Superior temporal gyrus (tissue), 1 donor: Measurements from ENCODE around the gene BPHL.
"Not testable (repeated sequence)": the region's sequence is repeated elsewhere in the genome, so short reads cannot be mapped to it uniquely, and the experiment has no call there.

Source experiments
- DNase-seq: peaks from one replicate; pipeline ENCODE4 v3.0.0-alpha.2; 2016; ENCODE audit errors: extremely low spot score

Gene BPHL

DNA sequence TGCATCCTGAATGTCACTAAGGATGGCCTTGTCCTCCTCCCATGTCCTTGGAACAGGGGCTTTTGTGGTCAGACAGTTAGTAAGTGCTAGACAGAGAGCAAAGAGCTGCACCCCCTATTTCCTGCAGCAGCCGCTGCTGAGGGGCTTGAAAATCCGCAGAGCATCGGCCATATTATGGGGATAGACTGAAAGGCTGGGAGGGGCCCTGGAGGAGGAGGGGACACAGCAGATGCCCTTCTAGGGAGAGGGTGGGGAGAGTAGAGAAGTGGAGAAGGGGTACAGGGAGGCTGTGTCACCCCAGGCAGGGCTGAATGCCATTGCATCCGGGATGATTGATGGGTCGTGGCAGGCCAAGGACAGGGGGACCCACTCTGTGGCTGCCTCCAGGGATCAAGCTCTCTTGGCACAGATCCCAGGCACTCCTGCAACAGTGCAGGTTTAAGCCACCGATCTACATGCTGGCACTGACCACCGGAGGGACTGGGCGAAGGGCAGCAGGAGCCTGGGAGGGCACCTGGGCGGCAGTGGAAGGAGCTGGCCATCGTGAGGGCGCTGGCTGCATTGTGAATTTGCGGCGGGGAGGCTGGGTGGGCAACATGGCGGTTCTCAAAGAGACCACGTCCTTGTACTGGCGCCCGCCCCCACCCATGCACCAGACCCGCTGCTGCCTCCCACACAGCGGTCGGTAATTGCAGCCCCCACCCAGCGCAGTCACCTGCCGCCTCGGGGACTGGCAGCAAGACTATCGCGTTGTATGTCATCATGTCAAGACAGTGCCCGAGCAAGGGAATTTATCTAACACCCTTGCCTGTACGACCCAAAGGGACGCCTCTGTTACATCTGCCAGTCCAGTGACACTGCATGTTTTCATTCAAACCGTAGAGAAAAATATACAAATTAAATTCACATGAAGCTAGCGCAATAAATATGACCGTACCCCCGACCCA is 37.9 kb downstream of the BPHL start:
- not testable (repeated sequence) for DNase-seq

DNA sequence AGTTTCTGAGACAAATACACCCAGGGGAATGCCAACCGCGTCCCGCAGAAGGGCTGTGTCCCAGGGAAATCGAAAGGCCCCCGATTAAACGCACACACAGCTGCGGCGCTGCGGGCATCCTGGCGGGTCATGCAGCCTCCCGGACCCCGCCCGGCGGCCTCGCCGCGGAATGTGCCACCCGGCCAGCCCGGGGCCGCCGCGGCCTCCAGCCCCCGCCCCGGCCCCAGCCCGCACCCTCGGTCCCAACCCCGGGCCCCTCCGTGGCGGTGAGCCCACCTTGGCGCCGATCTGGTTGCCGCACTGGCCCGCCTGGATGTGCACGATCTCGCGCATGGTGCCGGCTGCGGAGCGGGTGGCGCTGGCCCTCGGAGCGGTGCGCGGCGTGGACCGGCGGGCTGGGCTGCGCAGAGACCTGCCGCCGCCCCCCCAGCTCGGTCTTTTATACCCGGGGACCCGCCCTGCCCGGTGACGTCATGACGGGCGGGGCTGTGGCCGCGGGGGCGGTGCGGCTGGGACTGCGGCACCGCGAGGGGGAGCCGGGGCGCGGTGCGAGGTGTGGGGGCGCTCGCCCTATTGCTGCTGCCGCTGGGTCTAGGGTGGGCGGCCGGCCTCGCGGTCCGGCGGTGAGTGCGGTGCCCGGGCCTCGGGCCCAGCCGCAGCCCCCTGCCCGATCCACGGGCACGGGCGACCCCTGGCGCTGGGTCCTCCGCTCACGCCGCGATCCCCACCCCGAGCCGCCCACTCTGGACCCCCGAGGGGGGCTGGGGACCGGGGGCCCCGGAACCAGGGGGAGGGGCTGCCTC is 38.8 kb downstream of the BPHL start, which contains the start of gene TUBB2A:
TUBB2A (minus strand) TSS at position 414 of the 803 bp plus-strand sequence; CDS start at position 333, 81 bp downstream.
- DNase-seq = peak; percentile 84

DNA sequence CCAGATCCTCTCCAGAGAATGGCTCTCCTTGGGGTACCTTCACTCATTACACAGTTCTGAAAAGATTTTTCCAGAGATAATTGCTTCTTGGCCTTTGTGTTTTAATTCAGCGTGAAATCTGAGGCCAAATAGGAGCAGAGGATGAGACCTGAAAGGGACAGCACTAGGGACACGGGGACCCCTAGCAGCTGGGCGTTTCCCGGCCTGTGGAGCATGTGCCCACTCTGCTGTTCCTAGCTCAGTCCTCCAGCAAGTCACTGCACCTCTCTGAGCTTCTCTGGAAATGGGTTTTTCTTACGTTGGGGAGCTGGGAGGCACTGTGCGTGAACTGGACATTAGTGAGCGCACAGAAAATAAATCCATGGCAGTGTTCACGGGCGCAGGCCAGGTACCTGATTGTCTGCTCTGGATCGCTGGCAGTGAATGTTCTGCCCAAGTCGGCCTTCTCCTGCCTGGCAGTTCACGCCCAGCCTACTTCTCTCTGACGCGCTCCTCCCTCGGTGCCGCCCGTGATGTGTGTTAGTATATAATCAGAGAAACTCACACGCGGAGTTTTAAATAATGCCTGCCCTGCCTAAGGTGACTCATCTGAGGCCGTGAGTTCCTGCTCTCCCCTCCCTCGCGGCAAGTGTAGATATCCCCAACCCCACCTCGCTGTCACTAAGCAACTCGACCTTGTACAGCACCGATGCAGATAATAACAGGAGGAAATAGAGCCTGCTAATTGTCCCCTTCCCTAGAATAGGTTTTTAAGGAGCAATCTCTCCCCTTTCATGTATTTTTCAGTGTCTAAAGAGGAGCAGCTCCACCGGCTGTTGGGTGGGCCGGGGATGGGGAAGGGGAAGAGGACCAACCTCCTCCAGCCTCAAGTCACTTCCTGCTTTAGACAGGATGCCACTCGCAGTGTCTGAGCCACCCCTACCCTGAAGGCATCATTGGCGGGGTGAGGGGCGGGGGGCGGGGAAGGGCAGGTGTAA is 41.6 kb downstream of the BPHL start:
- DNase-seq = no peak

DNA sequence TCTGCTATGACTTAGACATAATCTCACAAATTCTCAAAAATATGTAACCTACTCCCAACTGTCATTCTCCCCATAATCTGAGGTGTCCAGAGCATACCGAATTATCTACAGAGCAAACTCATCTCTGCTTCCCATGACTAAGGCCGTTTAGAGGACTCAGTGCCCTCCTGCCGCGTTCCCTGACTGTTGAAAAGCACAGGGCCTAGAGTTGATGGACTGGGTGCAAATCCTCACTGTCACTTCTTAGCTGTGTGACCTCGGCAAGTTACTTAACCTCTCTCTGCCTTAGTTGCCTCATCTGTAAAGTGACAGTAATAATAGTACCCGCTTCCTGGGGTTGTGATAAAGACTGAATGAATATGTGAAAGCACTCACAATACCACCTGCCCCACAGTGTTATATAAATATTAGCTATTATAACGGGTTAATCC is 43.6 kb downstream of the BPHL start:
- DNase-seq = no peak

DNA sequence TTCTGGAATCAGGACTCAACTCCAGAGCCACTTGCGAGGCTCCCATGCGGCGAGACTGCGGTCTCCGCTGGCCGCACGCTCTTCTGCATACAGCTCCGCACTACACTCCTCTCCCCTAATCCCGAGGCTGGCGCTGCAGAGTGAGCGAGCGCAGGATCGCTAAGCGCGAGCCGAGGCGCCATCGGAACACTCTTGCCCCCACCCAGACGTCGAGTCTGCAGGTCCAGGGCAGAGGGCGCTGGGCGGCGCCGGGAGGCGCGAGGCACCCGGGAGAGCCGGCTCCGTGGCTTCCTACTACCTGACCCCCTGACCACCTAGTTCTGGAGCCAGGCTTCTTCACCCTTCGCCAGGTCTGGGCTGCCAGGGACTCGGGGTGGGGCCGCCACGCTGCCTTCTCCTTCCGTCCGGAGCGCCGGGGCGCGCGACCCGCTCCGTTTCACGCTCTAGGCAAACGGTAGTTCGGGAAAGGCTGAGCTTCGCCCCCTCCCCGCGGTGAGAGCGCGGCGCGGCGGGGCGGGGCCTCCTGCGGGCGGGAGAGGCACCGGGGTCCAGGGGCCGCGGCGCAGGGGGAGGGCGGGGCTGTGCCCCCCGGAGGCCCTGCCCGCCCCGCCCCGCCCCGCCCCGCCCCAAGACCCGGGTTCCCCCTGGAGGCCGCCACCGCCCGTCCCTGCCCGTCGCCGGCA is 44.2 kb downstream of the BPHL start:
- DNase-seq = peak; percentile 56

DNA sequence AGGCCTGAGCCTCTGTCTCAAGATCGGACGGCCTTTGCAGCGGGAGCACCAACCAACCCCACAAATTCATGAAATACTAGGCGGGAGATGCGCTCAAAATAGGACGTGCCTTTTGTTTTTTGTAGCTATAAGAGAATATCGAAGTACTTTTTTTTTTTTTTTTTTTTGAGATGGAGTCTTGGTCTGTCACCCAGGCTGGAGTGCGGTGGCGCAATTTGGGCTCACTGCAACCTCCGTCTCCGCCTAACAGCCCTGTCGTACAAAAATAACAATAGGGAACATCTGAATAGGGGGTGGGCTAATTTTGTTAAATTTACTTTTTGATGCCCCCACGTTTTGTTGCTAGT is 44.7 kb downstream of the BPHL start:
- peak; percentile 24 for DNase-seq

DNA sequence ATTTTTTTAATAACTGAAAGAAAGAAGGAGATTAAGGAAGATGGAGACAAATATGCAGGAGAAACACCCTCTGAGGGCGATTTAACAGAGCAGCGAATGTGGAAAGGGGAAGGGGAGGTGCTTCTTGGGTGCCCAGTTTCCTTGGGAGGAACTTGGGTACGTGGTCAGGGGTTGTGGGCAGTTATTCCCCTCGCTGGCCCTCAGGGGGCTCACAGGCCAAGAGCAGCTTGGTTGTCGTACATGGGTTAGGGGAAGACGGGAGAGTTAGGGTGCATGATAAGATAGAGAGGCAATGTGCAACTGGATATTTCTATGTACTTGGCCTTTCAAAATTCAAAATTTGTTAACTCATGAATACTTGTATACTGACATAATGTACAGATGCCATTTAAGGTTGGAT is 45.9 kb downstream of the BPHL start:
- DNase-seq = no peak

DNA sequence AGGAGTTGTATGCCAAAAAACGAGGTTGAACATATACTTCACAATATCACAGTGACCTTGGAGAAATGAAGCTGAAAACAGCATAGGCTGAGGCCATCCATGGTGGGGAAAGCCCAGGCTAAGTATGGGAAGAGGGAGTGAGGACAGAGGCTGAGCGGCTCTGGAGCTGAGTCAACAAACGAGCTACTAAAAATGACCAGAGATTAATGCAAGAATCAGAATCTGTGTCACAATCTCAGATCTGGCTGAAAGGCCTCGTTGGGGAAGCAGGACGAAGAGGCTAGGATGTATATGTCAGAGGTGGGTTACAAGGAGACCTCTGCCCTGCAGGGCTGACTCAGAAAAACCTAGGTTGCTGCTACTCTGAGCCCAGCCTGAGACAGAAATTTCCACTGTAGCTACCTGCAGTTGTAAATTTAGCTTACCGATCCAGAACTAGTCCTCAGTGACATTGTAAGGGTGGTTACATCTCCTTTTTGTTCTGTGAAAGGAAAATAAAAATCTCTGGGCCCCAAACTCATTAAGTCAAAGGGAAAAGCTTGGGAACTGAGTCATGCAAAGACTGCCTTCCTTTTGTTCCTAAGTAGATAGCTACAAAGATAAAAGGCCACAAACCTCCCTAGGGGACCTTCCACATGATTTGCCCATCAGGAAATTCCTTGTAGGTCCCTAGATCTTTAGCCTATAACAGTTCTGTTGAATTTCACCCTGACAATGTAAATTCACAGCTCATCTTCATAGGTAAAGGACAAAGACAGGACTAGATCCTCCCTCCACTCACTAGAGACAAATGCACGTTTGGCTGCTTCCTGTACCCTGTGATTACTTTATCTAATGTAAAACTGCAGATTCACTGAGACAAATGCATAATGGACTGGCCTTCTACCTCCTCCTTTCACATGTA is 47.4 kb downstream of the BPHL start:
- no peak for DNase-seq

DNA sequence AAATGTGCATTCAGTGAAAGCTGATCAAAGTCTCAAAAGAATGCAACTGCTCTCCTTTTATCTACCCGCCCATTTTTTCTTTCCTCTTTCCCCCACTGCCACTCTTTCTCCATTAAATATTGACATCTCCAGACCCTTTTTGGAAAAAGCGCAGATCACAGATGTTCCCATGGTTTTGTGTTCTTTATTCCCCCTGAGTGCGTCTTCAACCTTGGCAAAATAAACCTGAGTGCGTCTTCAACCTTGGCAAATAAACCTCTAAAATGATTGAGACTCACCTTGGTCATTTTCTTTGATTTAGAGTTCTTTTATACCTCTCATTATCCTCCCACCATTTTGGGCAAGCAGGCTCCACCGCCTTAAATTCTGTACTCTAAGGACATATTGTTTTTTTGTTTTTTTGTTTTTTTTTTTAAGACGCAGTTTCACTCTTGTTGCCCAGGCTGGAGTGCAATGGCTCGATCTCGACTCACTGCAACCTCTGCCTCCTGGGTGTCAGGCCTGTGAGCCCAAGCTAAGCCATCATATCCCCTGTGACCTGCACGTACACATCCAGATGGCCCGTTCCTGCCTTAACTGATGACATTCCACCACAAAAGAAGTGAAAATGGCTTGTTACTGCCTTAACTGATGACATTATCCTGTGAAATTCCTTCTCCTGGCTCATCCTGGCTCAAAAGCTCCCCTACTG is 48.2 kb downstream of the BPHL start:
- DNase-seq = not testable (repeated sequence)

DNA sequence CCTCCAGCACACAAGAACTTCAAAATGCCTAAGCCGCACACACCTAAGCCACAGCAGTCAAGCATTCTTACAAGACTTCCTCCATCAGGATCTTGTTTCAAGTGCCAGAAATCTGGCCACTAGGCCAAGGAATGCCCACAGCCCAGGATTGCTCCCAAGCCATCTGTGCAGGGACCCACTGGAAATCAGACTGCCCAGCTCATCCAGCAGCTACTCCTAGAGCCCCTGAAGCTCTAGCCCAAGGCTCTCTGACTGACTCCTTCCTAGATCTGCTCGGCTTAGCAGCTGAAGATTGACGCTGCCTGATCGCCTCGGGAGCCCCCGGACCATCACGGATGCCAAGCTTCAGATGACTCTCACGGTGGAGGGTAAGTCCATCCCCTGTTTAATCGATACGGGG is 49.5 kb downstream of the BPHL start:
- DNase-seq = not testable (repeated sequence)

DNA sequence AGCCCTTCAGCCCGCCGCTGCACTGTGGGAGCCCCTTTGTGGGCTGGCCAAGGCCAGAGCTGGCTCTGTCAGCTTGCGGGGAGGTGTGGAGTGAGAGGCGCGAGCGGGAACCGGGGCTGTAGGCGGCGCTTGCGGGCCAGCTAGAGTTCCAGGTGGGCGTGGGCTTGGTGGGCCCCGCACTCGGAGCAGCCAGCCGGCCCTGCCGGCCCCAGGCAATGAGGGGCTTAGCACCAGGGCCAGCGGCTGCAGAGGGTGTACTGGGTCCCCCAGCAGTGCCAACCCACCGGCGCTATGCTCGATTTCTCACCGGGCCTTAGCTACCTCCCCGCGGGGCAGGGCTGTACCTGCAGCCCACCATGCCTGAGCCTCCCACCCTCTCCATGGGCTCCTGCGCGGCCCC is 52.2 kb downstream of the BPHL start:
- DNase-seq = not testable (repeated sequence)

DNA sequence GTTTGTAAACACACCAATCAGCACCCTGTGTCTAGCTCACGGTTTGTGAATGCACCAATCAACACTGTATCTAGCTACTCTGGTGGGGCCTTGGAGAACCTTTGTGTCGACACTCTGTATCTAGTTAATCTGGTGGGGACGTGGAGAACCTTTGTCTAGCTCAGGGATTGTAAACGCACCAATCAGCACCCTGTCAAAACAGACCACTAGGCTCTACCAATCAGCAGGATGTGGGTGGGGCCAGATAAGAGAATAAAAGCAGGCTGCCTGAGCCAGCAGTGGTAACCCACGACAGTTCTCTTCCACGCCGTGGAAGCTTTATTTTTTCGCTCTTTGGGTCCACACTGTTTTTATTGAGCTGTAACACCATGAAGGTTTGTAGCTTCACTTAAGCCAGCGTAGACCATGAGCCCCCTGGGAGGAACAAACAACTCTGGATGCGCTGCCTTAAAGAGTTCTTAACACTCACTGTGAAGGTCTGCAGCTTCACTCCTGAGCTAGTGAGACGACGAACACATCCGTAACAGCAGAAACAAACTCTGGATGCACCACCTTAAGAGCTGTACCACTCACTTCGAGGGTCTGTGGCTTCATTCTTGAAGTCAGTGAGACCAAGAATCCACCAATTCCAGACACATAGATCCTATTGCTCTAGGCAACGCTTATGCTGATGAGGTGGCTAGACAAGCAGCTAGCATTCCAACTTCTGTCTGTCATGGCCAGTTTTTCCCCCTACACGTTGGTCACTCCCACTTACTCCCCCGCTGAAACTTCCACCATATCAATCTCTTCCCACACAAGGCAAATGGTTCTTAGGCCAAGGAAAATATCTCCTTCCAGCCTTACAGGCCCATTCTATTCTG is 53.0 kb downstream of the BPHL start:
- DNase-seq = not testable (repeated sequence)

DNA sequence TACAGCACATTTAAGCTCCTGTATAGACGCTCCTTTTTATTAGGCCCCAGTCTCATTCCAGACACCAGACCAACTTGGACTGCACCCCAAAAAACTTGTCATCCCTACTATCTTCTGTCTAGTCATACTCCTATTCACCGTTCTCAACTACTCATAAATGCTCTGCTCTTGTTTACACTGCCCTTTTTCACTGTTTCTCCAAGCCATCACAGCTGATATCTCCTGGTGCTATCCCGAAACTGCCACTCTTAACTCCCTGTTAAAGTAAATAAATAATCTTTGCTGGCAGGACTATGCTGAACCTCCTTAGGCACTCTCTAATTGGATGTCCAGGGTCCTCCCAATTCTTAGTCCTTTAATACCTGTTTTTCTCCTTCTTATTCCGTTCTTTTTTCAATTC is 54.3 kb downstream of the BPHL start:
- DNase-seq = not testable (repeated sequence)

DNA sequence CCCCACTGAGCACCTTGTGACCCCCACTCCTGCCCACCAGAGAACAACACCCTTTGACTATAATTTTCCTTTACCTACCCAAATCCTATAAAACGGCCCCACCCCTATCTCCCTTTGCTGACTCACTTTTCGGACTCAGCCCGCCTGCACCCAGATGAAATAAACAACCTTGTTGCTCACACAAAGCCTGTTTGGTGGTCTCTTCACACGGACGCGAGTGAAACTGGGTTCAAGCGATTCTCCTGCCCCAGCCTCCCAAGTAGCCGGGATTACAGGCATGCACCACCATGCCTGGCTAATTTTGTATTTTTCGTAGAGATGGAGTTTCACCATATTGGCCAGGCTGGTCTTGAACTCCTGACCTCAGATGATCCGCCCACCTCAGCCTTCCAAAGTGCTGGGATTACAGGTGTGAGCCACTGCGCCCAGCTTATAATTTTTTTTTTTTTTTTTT is 55.2 kb downstream of the BPHL start:
- DNase-seq = not testable (repeated sequence)

DNA sequence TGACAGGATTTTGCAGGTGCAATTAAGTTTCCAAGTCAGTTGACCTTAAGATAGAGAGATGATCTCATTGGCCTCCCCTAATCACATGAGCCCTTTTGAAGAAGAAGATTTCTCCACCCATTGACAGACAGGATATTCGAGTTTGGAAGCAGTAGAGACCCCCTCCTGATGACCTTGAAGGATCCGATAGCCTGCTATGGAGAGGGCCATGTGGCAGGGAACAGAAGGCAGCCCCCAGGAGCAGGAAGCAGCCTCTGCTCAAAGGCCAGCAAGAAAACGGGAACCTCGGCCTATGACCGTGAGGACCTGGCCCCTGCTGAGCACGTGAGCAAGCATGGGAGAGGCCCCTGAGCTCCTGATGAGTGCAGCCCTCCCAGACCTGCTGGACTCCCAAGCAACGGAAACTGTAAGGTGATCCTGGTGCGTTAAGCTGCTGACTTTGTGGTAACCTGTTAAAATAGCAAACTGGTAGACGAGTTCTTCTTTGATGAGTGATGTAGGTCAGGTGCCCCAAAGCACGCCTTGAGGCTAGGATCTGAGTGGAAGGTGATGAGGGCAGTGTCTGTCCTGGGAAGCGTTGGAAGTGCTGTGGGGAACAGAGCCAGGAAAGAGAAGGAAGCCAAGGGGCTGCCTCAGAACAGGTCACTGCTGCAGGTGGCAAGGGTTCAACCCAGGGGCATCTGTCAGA is 57.3 kb downstream of the BPHL start:
- DNase-seq = no peak

DNA sequence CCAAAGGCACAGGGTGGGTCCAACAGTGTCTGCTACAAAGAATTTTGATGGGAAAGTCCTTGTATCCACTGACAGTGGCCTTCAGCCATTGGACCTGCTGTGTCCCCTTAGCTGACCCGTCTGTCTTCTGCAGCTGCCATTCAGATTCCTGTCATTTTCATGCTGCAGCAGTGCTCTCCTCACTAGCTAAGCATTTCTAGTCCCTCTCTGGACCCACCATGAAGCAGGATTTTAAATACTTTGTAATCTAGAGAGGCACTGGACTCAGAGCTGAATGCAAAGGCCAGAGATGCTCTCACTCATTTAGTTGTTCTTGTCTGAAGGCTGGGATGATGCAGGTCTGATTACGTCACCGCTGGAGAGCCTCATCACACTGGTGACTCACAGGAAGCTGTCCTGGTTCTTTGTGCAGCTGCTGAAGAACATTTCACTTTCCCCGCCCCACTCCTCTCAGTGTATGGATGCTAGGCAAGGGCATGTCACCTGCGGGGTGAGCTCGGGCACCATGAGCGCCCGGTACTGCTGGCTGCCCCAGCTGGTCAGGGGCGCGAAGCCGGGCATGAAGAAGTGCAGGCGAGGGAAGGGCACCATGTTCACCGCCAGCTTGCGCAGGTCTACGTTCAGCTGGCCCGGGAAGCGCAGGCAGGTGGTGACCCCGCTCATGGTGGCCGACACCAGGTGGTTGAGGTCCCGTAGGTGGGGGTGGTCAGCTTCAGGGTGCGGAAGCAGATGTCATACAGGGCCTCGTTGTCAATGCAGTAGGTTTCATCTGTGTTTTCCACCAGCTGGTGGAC is 58.2 kb downstream of the BPHL start:
- peak; percentile 58 for DNase-seq

DNA sequence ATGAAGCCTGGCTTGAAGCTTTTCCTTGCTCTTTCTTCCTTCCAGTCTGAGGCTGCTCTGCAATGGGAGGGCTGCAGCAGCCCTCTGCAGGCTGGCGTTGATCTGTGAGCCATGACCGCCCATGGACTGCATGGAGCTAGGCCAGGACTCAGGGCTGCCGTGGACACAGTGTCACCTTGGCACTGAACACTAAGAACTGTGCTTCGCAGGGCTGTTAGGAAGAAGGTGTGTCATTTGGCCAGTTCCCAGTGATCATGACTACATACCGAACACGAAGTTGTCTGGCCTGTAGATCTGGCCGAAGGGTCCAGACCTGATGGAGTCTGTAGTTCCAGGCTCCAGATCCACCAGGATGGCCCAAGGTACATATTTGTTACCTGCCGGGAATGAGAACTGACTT is 60.2 kb downstream of the BPHL start:
- not testable (repeated sequence) for DNase-seq
